Tibial artery (tissue), 4 donors: ENCODE results near the gene USP40.

ENCODE experiments used
- DNase-seq, 2 donors: peaks; one replicate each; pipeline ENCODE4 v3.0.0-alpha.2; 2019
- H3K27ac ChIP-seq, 2 donors: fragments of 200-600 bp; sonication (generic) in 1 of 2; 1 replicate in 1 of 2; 2 replicates in 1 of 2; pipeline ENCODE4 v1.5.1; 2018 to 2019; ENCODE audit warnings: mild to moderate bottlenecking in 1 of 2
- H3K27me3 ChIP-seq, 2 donors: fragments of 200-600 bp; sonication (generic) in 1 of 2; one replicate each; pipeline versions ENCODE4 v1.5.1 to v1.6.0; 2016 to 2019
- H3K36me3 ChIP-seq, 3 donors: fragments of 200-600 bp; sonication (generic) in 2 of 3; one replicate each; pipeline ENCODE4 v1.5.1; 2016 to 2019; ENCODE audit warnings: mild to moderate bottlenecking in 2 of 3
- H3K4me1 ChIP-seq, 4 donors: fragments of 200-600 bp; sonication (generic) in 2 of 4; 1 replicate in 3 of 4; 2 replicates in 1 of 4; pipeline ENCODE4 v1.5.1; 2016 to 2019
- H3K4me3 ChIP-seq, 2 donors: fragments of 200-600 bp; sonication (generic) in 1 of 2; 1 replicate in 1 of 2; 2 replicates in 1 of 2; pipeline ENCODE4 v1.5.1; 2018 to 2019; ENCODE audit warnings: mild to moderate bottlenecking in 2 of 2
- H3K9me3 ChIP-seq, 3 donors: fragments of 200-600 bp; sonication (generic) in 1 of 3; one replicate each; pipeline ENCODE4 v1.5.1; 2016 to 2019
- intact Hi-C: fragments of 100-400 bp; cut with DNase I; formaldehyde crosslinking; loops from one replicate; pipeline ENCODE4 v1.15.0; 2023; ENCODE audit warnings: low total_unique reads
- TF ChIP-seq, protein P1 (sequence below), 2 experiments: fragments of 200-600 bp in 1 of 2; fragments of 450-650 bp in 1 of 2; IDR thresholded peaks; one replicate each; pipeline ENCODE4 v1.5.1; 2017 to 2019; ENCODE audit warnings: antibody characterized with exemption in 2 of 2, mild to moderate bottlenecking in 1 of 2, moderate library complexity in 1 of 2

USP40 gene

DNA sequence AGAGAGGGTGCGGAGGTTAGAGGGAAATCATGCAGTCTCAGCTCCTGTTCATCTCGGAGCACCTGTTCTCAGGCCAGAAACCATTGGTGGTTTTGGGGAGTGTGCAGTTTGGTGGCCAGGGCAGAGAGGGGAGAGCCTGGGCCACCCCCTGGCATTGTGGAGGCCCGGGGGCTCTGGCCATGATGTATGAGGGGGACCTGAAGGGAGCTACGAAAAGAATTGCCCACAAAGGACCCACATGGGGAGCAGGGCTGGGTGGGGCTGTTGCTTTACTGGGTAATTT lies 124.6 kb downstream of the USP40 start:
- Histone ChIP-seq H3K9me3 (no peaks in the 10 kb centered on the region), H3K4me1 (peaks cover 0 to 15% (median 6%) of the 10 kb centered on the region in 4 donors), H3K4me3 (no peak overlapping the region), H3K27me3 (no peaks in the 10 kb centered on the region), H3K27ac (peak overlapping the region in 1 of 2 donors; percentile 3), H3K36me3 (peaks cover 35 to 83% (median 41%) of the 10 kb centered on the region in 3 donors)
- DNase-seq: peak; percentile 15 to 54
- TF ChIP-seq, protein P1, sequence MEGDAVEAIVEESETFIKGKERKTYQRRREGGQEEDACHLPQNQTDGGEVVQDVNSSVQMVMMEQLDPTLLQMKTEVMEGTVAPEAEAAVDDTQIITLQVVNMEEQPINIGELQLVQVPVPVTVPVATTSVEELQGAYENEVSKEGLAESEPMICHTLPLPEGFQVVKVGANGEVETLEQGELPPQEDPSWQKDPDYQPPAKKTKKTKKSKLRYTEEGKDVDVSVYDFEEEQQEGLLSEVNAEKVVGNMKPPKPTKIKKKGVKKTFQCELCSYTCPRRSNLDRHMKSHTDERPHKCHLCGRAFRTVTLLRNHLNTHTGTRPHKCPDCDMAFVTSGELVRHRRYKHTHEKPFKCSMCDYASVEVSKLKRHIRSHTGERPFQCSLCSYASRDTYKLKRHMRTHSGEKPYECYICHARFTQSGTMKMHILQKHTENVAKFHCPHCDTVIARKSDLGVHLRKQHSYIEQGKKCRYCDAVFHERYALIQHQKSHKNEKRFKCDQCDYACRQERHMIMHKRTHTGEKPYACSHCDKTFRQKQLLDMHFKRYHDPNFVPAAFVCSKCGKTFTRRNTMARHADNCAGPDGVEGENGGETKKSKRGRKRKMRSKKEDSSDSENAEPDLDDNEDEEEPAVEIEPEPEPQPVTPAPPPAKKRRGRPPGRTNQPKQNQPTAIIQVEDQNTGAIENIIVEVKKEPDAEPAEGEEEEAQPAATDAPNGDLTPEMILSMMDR (IDR thresholded peaks at IDR 0.05): no peak
- intact Hi-C loops: loop anchor here (5.0 to 10.0 kb wide), 5 partner anchors 35 to 263 kb away; partner anchors contain the start of gene DGKD

GRCh38 chr2:233441161-233442027 lies 125.2 kb downstream of the USP40 start:
- no peaks in the 10 kb centered on the region for H3K9me3 ChIP-seq
- no peak overlapping the region for H3K4me3 ChIP-seq
- H3K36me3 ChIP-seq: peaks cover 36 to 83% (median 41%) of the 10 kb centered on the region in 3 donors
- DNase-seq: peak; percentile 11 to 60
- no peaks in the 10 kb centered on the region for H3K27me3 ChIP-seq
- TF ChIP-seq, protein P1 (IDR thresholded peaks at IDR 0.05): no peak
- peaks cover 0 to 15% (median 6%) of the 10 kb centered on the region in 4 donors for H3K4me1 ChIP-seq
- intact Hi-C loops: loop anchor here (5.0 to 10.0 kb wide), 5 partner anchors 34 to 263 kb away; partner anchors contain the start of gene DGKD
- peak overlapping the region in 1 of 2 donors; percentile 3 for H3K27ac ChIP-seq

GRCh38 chr2:233440714-233441113 lies 125.9 kb downstream of the USP40 start:
- peak in 1 of 2 donors; percentile 62 for DNase-seq
- intact Hi-C loops: loop anchor here (5.0 to 10.0 kb wide), 5 partner anchors 33 to 264 kb away; partner anchors contain the start of gene DGKD
- peaks cover 0 to 15% (median 6%) of the 10 kb centered on the region in 4 donors for H3K4me1 ChIP-seq
- H3K4me3 ChIP-seq: no peak overlapping the region
- H3K27ac ChIP-seq: no peak overlapping the region
- no peaks in the 10 kb centered on the region for H3K9me3 ChIP-seq
- H3K27me3 ChIP-seq: no peaks in the 10 kb centered on the region
- H3K36me3 ChIP-seq: peaks cover 43 to 83% (median 46%) of the 10 kb centered on the region in 3 donors
- TF ChIP-seq, protein P1 (IDR thresholded peaks at IDR 0.05): no peak

GRCh38 chr2:233440314-233440713 lies 126.3 kb downstream of the USP40 start:
- intact Hi-C loops: loop anchor here (5.0 to 10.0 kb wide), 5 partner anchors 33 to 264 kb away; partner anchors contain the start of gene DGKD
- Histone ChIP-seq H3K27ac (no peak overlapping the region), H3K27me3 (no peaks in the 10 kb centered on the region), H3K36me3 (peaks cover 45 to 83% (median 50%) of the 10 kb centered on the region in 3 donors), H3K4me1 (peaks cover 0 to 15% (median 6%) of the 10 kb centered on the region in 4 donors), H3K4me3 (no peak overlapping the region), H3K9me3 (no peaks in the 10 kb centered on the region)
- TF ChIP-seq, protein P1 (IDR thresholded peaks at IDR 0.05): no peak
- peak in 1 of 2 donors; percentile 54 for DNase-seq

GRCh38 chr2:233439191-233439590 lies 127.4 kb downstream of the USP40 start:
- Histone ChIP-seq H3K4me1 (peaks cover 0 to 12% (median 6%) of the 10 kb centered on the region in 4 donors), H3K9me3 (no peaks in the 10 kb centered on the region), H3K4me3 (no peak overlapping the region), H3K36me3 (peaks cover 45 to 83% (median 60%) of the 10 kb centered on the region in 3 donors), H3K27ac (no peak overlapping the region), H3K27me3 (no peaks in the 10 kb centered on the region)
- DNase-seq: peak; percentile 50 to 65
- intact Hi-C loops: no loop called here
- TF ChIP-seq, protein P1 (IDR thresholded peaks at IDR 0.05): no peak
